Activated naive CD8-positive, alpha-beta T cell (primary cell): ENCODE measurements around the gene NACC2.

Experiments used
- H3K27ac Mint-ChIP-seq: one replicate; pipeline ENCODE4 v1.8.0; 2021; ENCODE audit warnings: mixed read lengths
- H3K27me3 Mint-ChIP-seq: one replicate; pipeline ENCODE4 v1.8.0; 2021; ENCODE audit warnings: mixed read lengths
- H3K36me3 Mint-ChIP-seq: one replicate; pipeline ENCODE4 v1.8.0; 2021; ENCODE audit warnings: mixed read lengths
- H3K4me1 Mint-ChIP-seq: one replicate; pipeline ENCODE4 v1.8.0; 2021; ENCODE audit warnings: low read depth, mixed read lengths
- H3K4me3 Mint-ChIP-seq: one replicate; pipeline ENCODE4 v1.8.0; 2021; ENCODE audit warnings: mild to moderate bottlenecking, mixed read lengths
- H3K9me3 Mint-ChIP-seq: one replicate; pipeline ENCODE4 v1.8.0; 2021; ENCODE audit warnings: low read depth, mixed read lengths

The NACC2 gene

GRCh38 chr9:135961277-135961715 is 133.8 kb downstream of the NACC2 start, which contains the start of gene UBAC1:
TSS of gene UBAC1 (minus strand) at chr9:135961373. CDS start at chr9:135961162, 211 bp downstream.
- Mint-ChIP-seq H3K27me3 (no peaks in the 10 kb centered on the region), H3K4me1 (peaks cover 30% of the 10 kb centered on the region), H3K27ac (peak within 1 kb of the TSS; percentile 92), H3K4me3 (peak within 1 kb of the TSS; percentile 86), H3K9me3 (no peaks in the 10 kb centered on the region), H3K36me3 (no peaks in the 10 kb centered on the region)

GRCh38 chr9:135960411-135961276 is 134.4 kb downstream of the NACC2 start:
- Mint-ChIP-seq H3K27me3 (no peaks in the 10 kb centered on the region), H3K9me3 (no peaks in the 10 kb centered on the region), H3K36me3 (no peaks in the 10 kb centered on the region), H3K27ac (peak overlapping the region; percentile 54), H3K4me1 (peaks cover 30% of the 10 kb centered on the region), H3K4me3 (peak overlapping the region; percentile 86)

GRCh38 chr9:135959814-135960213 is 135.3 kb downstream of the NACC2 start:
- H3K27me3 Mint-ChIP-seq: no peaks in the 10 kb centered on the region
- peak overlapping the region; percentile 16 for H3K27ac Mint-ChIP-seq

GRCh38 chr9:135958485-135958884 is 136.6 kb downstream of the NACC2 start:
- Mint-ChIP-seq H3K27ac (no peak overlapping the region), H3K36me3 (no peaks in the 10 kb centered on the region), H3K27me3 (no peaks in the 10 kb centered on the region), H3K4me1 (peaks cover 30% of the 10 kb centered on the region), H3K9me3 (no peaks in the 10 kb centered on the region), H3K4me3 (peak overlapping the region; percentile 27)

More at GRCh38 chr9:135959814-135960213, 135.3 kb downstream of the NACC2 start:
- Mint-ChIP-seq H3K9me3 (no peaks in the 10 kb centered on the region), H3K4me3 (peak overlapping the region; percentile 86), H3K4me1 (peaks cover 30% of the 10 kb centered on the region), H3K36me3 (no peaks in the 10 kb centered on the region)

- Mint-ChIP-seq H3K27ac (no peak overlapping the region), H3K36me3 (peaks cover 2% of the 10 kb centered on the region), H3K9me3 (no peaks in the 10 kb centered on the region), H3K4me1 (peaks cover 27% of the 10 kb centered on the region), H3K27me3 (no peaks in the 10 kb centered on the region), H3K4me3 (no peak overlapping the region)
These were observed 137.7 kb downstream of the NACC2 start for GRCh38 chr9:135957431-135957830.

- Mint-ChIP-seq H3K4me3 (no peak overlapping the region), H3K27ac (no peak overlapping the region), H3K4me1 (peaks cover 21% of the 10 kb centered on the region), H3K27me3 (no peaks in the 10 kb centered on the region), H3K9me3 (no peaks in the 10 kb centered on the region), H3K36me3 (peaks cover 2% of the 10 kb centered on the region)
These were observed 138.3 kb downstream of the NACC2 start for GRCh38 chr9:135956802-135957174.
